IMR-90 (cell line): ENCODE results near the gene KEAP1. TPM values are rescaled to one million over a fixed set of nuclear protein-coding genes. Genes with fewer than 3 reads are reported as not detected.

Source experiments
- microRNA-seq, 2 experiments: library from miRNA; stranded (forward) in 1 of 2; unstranded in 1 of 2; fragments of 10-50 nt in 1 of 2; fragments of <30 nt in 1 of 2; gene quantifications in 1 of 2; microRNA quantifications in 1 of 2; one replicate each; pipeline versions ENCODE3 to v1.1.0; 2013 to 2020; ENCODE audit not compliant: insufficient read depth in 1 of 2, insufficient read length in 1 of 2, unreplicated experiment in 1 of 2
- polyA plus RNA-seq, 3 experiments: library from polyadenylated mRNA; depleted of rRNA; stranded (reverse); fragments of >200 nt; gene quantifications; 2 replicates each; pipeline ENCODE4 v1.2.3, GENCODE V29; 2012; ENCODE audit warnings: low replicate concordance in 1 of 3
- small RNA-seq, 5 experiments: library from RNA; depleted of rRNA; stranded (forward); fragments of <200 nt; gene quantifications; one replicate each; pipeline ENCODE3, GENCODE V24; 2012
- total RNA-seq: library from RNA; depleted of rRNA; stranded (reverse); fragments of >200 nt; gene quantifications from 2 replicates; pipeline ENCODE4 v1.2.3, GENCODE V29; 2012; rRNA removed

The KEAP1 gene
- total and polyA plus RNA-seq, 2 of the 4 experiments (the other 2 are of a cell fraction) = 63.4 to 81.6 TPM

Small RNAs within 50 kb of the gene (microRNA-seq; reads per million reads assigned to microRNA genes)
- gene MIR1238 (ENCODE audit: insufficient read depth in 1 of 2, insufficient read length in 1 of 2, unreplicated experiment in 1 of 2) (0 to 0.37 reads per million in 2 experiments), gene RNU7-140P (ENCODE audit: insufficient read depth, insufficient read length) (not detected)

Small RNAs within 50 kb of the gene (small RNA-seq; reads per million reads assigned to genes)
- 0 reads per million in 5 experiments for gene MIR1238
- 0 to 0.60 (median 0) reads per million in 5 experiments for gene RNU7-140P

Other genes starting within 250 kb of the KEAP1 start
- gene ICAM1, start 232.2 kb downstream of the KEAP1 start, total RNA-seq = 6.9 and 10.6 TPM in 2 replicates
- gene ICAM1, start 232.2 kb downstream of the KEAP1 start, polyA plus RNA-seq (2012; rRNA removed) = 18.3 and 19.1 TPM in 2 replicates
- gene ICAM4, start 216.4 kb downstream of the KEAP1 start, total RNA-seq = 2.3 and 2.5 TPM in 2 replicates
- gene ICAM4, start 216.4 kb downstream of the KEAP1 start, polyA plus RNA-seq (2012; rRNA removed) = 4.0 TPM in 2 replicates
- gene ICAM5, start 213.4 kb downstream of the KEAP1 start, total RNA-seq = 2.5 and 3.0 TPM in 2 replicates
- gene ICAM5, start 213.4 kb downstream of the KEAP1 start, polyA plus RNA-seq (2012; rRNA removed) = 23.9 and 26.5 TPM in 2 replicates
- 0.54 TPM in 1 of 2 replicates, not detected in the other for gene ZGLP1, start 193.5 kb downstream of the KEAP1 start, total RNA-seq
- 3.1 and 4.1 TPM in 2 replicates for gene ZGLP1, start 193.5 kb downstream of the KEAP1 start, polyA plus RNA-seq (2012; rRNA removed)
- 39.8 and 40.8 TPM in 2 replicates for gene FDX2, start 187.3 kb downstream of the KEAP1 start, total RNA-seq
- 72.0 and 82.3 TPM in 2 replicates for gene FDX2, start 187.3 kb downstream of the KEAP1 start, polyA plus RNA-seq (2012; rRNA removed)
- gene RAVER1, start 169.8 kb downstream of the KEAP1 start, total RNA-seq = 2.5 and 2.7 TPM in 2 replicates
- gene RAVER1, start 169.8 kb downstream of the KEAP1 start, polyA plus RNA-seq (2012; rRNA removed) = 15.1 and 18.1 TPM in 2 replicates
- 6.6 and 7.8 TPM in 2 replicates for gene ICAM3, start 163.7 kb downstream of the KEAP1 start, total RNA-seq
- 11.7 and 14.8 TPM in 2 replicates for gene ICAM3, start 163.7 kb downstream of the KEAP1 start, polyA plus RNA-seq (2012; rRNA removed)
- gene TYK2, start 122.8 kb downstream of the KEAP1 start, total RNA-seq = 35.6 and 40.9 TPM in 2 replicates
- 97.9 and 100 TPM in 2 replicates for gene TYK2, start 122.8 kb downstream of the KEAP1 start, polyA plus RNA-seq (2012; rRNA removed)
- gene CDC37, start 99.8 kb downstream of the KEAP1 start, total RNA-seq = 209 and 248 TPM in 2 replicates
- gene CDC37, start 99.8 kb downstream of the KEAP1 start, polyA plus RNA-seq (2012; rRNA removed) = 629 and 650 TPM in 2 replicates
- gene PDE4A, start 82.8 kb downstream of the KEAP1 start, total RNA-seq = 1.7 and 1.8 TPM in 2 replicates
- 5.9 and 7.0 TPM in 2 replicates for gene PDE4A, start 82.8 kb downstream of the KEAP1 start, polyA plus RNA-seq (2012; rRNA removed)
- gene S1PR5, start 14.1 kb upstream of the KEAP1 start, total RNA-seq = 0.36 and 0.56 TPM in 2 replicates
- 0.55 and 0.59 TPM in 2 replicates for gene S1PR5, start 14.1 kb upstream of the KEAP1 start, polyA plus RNA-seq (2012; rRNA removed)
- gene ATG4D, start 40.5 kb upstream of the KEAP1 start, total RNA-seq = 8.2 and 9.2 TPM in 2 replicates
- 21.8 and 22.0 TPM in 2 replicates for gene ATG4D, start 40.5 kb upstream of the KEAP1 start, polyA plus RNA-seq (2012; rRNA removed)
- 5.7 and 7.8 TPM in 2 replicates for gene KRI1, start 62.7 kb upstream of the KEAP1 start, total RNA-seq
- 12.9 and 13.3 TPM in 2 replicates for gene KRI1, start 62.7 kb upstream of the KEAP1 start, polyA plus RNA-seq (2012; rRNA removed)
- 3.6 and 3.9 TPM in 2 replicates for gene CDKN2D, start 65.6 kb upstream of the KEAP1 start, total RNA-seq
- 8.5 and 9.3 TPM in 2 replicates for gene CDKN2D, start 65.6 kb upstream of the KEAP1 start, polyA plus RNA-seq (2012; rRNA removed)
- gene AP1M2, start 84.0 kb upstream of the KEAP1 start, total RNA-seq = not detected in 2 replicates
- 0.17 and 0.37 TPM in 2 replicates for gene AP1M2, start 84.0 kb upstream of the KEAP1 start, polyA plus RNA-seq (2012; rRNA removed)
- 25.8 and 28.5 TPM in 2 replicates for gene SLC44A2, start 122.2 kb upstream of the KEAP1 start, total RNA-seq
- gene SLC44A2, start 122.2 kb upstream of the KEAP1 start, polyA plus RNA-seq (2012; rRNA removed) = 62.1 and 62.9 TPM in 2 replicates
- gene ILF3, start 151.0 kb upstream of the KEAP1 start, total RNA-seq = 95.3 and 120 TPM in 2 replicates
- gene ILF3, start 151.0 kb upstream of the KEAP1 start, polyA plus RNA-seq (2012; rRNA removed) = 155 and 166 TPM in 2 replicates
- 18.6 and 19.9 TPM in 2 replicates for gene QTRT1, start 198.1 kb upstream of the KEAP1 start, total RNA-seq
- gene QTRT1, start 198.1 kb upstream of the KEAP1 start, polyA plus RNA-seq (2012; rRNA removed) = 51.8 and 63.3 TPM in 2 replicates
- 55.0 and 55.6 TPM in 2 replicates for gene DNM2, start 214.7 kb upstream of the KEAP1 start, total RNA-seq
- gene DNM2, start 214.7 kb upstream of the KEAP1 start, polyA plus RNA-seq (2012; rRNA removed) = 74.2 and 74.6 TPM in 2 replicates